Mesothelial cell of epicardium (in vitro differentiated cells): Measurements from ENCODE around the gene EVL. TPM values are rescaled to one million over a fixed set of nuclear protein-coding genes. Genes with fewer than 3 reads are reported as not detected.
A peak's percentile ranks its signal among the peaks of the same experiment; 100 is the strongest.

Source experiments
- DNase-seq, 2 experiments: peaks; one replicate each; pipeline ENCODE4 v3.0.0; 2021; ENCODE audit warnings: low spot score in 2 of 2; ENCODE audit not compliant: unreplicated experiment in 2 of 2
- H3K27ac Mint-ChIP-seq: 2 replicates; pipeline ENCODE4 v1.8.0; 2021; ENCODE audit warnings: mixed read lengths
- H3K27me3 Mint-ChIP-seq: 2 replicates; pipeline ENCODE4 v1.8.0; 2021; ENCODE audit warnings: low read depth, mixed read lengths
- H3K36me3 Mint-ChIP-seq: 2 replicates; pipeline ENCODE4 v1.8.0; 2021; ENCODE audit warnings: mixed read lengths
- H3K4me1 Mint-ChIP-seq: 2 replicates; pipeline ENCODE4 v1.8.0; 2021; ENCODE audit warnings: mixed read lengths
- H3K4me3 Mint-ChIP-seq: 2 replicates; pipeline ENCODE4 v1.8.0; 2021; ENCODE audit warnings: mild to moderate bottlenecking, moderate library complexity, mixed read lengths
- H3K9me3 Mint-ChIP-seq: 2 replicates; pipeline ENCODE4 v1.8.0; 2021; ENCODE audit warnings: mixed read lengths
- total RNA-seq: library from RNA; stranded (reverse); gene quantifications from 3 replicates; pipeline ENCODE4 v1.2.1, GENCODE V29; 2021
- TF ChIP-seq, protein P1 (sequence below): fragments of 200-600 bp; sonication (generic); IDR thresholded peaks from one replicate; pipeline ENCODE4 v1.5.0; 2021; ENCODE audit warnings: antibody characterized with exemption; ENCODE audit not compliant: unreplicated experiment

EVL gene
- total RNA-seq, 1 donor from 2014 or later, result 250 TPM

DNA sequence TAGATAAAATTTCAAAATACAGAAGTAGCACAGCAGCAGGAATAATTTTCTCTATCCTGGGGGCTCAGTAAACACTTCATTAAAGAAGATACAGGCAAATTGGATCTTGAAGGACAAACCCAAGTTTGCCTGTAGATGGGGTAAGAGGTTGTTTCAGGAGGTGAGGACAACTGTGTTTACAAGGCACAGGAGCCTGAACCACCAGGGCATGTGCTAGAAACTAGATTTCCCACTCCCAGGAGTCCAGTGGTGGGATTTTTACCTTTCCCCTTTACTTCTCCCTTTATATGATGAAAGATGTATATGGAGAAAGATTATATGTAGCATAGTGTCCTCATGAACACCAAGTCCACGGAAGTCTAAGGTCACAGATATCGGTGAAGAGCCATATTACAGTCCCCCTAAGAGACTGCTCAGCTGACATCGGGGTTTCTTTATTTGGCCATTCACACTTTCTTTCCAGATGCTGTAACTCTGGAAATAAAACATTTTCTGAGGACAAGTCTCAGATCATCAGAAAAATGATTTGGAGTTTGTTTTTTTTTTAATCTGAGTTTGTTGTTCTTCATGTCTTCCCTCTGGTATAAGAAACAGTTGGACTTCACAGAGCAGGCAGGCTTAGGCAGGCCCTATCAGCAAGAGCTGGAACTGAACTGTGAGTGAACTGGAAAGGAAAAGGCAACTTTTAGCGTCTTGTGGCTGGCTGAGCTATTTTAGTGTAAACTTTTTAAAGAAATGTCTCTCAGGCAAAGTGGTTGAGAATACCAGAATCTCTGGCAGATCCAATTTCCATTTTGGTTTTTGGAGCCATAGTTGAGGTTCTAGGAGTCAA, 8.0 kb upstream of the EVL start:
- Mint-ChIP-seq H3K4me3 (no peak overlapping the region), H3K36me3 (peaks cover 8% of the 10 kb centered on the region), H3K9me3 (peaks cover 8% of the 10 kb centered on the region), H3K27me3 (no peaks in the 10 kb centered on the region), H3K4me1 (peaks cover 38% of the 10 kb centered on the region), H3K27ac (peak overlapping the region; percentile 92)
- no peak for DNase-seq
- TF ChIP-seq, protein P1, sequence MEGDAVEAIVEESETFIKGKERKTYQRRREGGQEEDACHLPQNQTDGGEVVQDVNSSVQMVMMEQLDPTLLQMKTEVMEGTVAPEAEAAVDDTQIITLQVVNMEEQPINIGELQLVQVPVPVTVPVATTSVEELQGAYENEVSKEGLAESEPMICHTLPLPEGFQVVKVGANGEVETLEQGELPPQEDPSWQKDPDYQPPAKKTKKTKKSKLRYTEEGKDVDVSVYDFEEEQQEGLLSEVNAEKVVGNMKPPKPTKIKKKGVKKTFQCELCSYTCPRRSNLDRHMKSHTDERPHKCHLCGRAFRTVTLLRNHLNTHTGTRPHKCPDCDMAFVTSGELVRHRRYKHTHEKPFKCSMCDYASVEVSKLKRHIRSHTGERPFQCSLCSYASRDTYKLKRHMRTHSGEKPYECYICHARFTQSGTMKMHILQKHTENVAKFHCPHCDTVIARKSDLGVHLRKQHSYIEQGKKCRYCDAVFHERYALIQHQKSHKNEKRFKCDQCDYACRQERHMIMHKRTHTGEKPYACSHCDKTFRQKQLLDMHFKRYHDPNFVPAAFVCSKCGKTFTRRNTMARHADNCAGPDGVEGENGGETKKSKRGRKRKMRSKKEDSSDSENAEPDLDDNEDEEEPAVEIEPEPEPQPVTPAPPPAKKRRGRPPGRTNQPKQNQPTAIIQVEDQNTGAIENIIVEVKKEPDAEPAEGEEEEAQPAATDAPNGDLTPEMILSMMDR, result no peak

DNA sequence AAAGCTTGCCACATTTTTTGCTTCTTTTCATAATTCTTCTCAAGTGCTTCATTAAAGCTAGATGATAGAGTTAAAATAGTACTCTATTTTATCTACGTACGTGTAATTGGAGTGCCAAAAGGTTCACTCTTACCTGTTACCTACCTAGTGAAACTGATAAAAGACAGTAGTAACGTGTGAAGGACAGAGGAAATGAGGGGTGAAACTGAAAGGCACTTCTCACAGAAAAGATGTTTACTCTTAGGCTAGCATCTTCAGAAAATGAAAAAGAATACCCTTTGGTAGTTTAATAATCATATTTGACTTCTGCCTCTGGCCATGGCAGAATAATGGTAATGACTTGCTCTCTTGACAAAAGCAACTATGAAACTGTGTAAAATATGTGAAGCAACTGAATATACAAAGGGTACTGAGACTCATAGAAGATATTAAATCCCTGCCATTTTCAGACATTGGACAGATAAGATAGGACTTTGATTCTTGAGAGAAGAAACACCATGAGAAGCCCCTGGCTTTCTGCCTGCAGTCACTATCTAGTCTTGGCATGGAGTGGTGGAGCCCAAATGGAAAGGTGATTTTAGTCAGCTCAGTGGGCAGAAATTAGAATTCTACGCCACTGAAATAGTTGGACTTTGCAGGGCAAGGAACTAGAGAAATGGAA, 6.3 kb upstream of the EVL start:
- TF ChIP-seq, protein P1, result no peak
- Mint-ChIP-seq H3K36me3 (peaks cover 3% of the 10 kb centered on the region), H3K4me3 (no peak overlapping the region), H3K27ac (peak overlapping the region; percentile 88), H3K4me1 (peaks cover 38% of the 10 kb centered on the region), H3K9me3 (peaks cover 8% of the 10 kb centered on the region), H3K27me3 (no peaks in the 10 kb centered on the region)
- no peak for DNase-seq

DNA sequence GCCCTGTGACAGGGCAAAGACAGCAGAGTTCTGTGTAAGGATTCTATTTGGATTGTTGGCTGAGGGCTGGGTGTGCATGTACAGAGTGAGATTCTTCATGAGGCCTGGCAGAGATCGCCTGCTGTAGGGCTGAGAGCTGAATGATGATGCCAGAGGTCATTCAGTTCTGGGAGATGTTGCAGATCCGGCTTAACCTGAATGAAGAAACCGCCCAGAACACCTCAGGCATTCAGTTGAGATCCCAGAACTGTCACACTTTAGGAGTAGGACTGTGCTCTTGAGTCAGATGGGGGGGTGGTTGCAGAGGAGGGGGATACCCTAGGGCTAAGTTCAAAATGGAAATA, 5.8 kb upstream of the EVL start:
- Mint-ChIP-seq H3K27ac (peak overlapping the region; percentile 88), H3K4me3 (no peak overlapping the region), H3K36me3 (peaks cover 3% of the 10 kb centered on the region), H3K9me3 (peaks cover 8% of the 10 kb centered on the region), H3K27me3 (no peaks in the 10 kb centered on the region), H3K4me1 (peaks cover 38% of the 10 kb centered on the region)
- DNase-seq, result no peak
- TF ChIP-seq, protein P1, result no peak

DNA sequence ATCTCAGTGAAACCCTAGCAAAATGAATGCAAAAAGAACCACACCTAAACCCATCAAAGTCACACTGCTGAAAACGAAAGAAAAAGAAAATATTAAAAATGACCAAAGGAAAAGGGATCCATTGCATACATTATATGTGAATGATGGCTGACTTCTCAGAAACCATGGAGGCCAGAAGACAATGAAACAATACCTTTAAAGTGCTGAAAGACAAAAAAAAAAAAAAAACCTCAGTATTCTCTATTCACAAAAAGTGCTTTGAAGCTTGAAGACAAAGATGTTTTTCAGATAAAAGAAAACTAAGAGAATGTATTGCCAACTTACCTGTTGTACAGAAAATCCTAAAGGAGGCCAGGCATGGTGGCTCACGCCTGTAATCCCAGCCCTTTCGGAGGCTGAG, 4.5 kb upstream of the EVL start:
- Mint-ChIP-seq H3K36me3 (peaks cover 3% of the 10 kb centered on the region), H3K27ac (peak overlapping the region; percentile 11)

DNA sequence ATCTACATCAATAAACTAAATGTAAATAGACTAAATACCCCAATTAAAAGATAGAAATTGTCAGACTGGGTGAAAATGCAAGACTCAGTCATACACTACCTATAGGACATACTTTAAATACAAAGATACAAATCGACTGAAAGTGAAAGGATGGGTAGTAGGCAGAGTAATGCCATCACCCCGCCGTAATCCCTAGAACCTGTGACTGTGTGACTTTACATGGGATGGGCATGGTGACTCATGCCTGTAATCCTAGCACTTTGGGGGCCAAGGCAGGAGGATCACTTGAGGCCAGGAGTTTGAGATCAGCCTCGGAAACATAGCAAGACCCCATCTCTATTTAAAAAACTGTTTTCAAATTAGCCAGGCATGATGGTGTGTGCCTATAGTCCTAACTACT, 2.6 kb upstream of the EVL start:
- Mint-ChIP-seq H3K9me3 (peaks cover 8% of the 10 kb centered on the region), H3K4me1 (peaks cover 36% of the 10 kb centered on the region), H3K27ac (no peak overlapping the region), H3K36me3 (peaks cover 3% of the 10 kb centered on the region), H3K27me3 (no peaks in the 10 kb centered on the region), H3K4me3 (no peak overlapping the region)
- TF ChIP-seq, protein P1, result no peak
- no peak for DNase-seq

More for the DNA sequence above, 4.5 kb upstream of the EVL start:
- Mint-ChIP-seq H3K27me3 (no peaks in the 10 kb centered on the region), H3K4me1 (peaks cover 41% of the 10 kb centered on the region), H3K4me3 (no peak overlapping the region), H3K9me3 (peaks cover 8% of the 10 kb centered on the region)
- TF ChIP-seq, protein P1, result no peak
- no peak for DNase-seq
